ENCODE data around the gene MAP4K1.

Gene MAP4K1

GRCh38 chr19:38650172-38650775 lies 32.5 kb upstream of the MAP4K1 start:
- peak overlapping the region; percentile 91 for H3K27ac ChIP-seq (ENCODE audit: low read depth, low read length)
- H2AFZ ChIP-seq (ENCODE audit: low read length, unreplicated experiment): no peak overlapping the region
- H3K4me1 ChIP-seq (ENCODE audit: control insufficient read depth, insufficient read depth, low read length, unreplicated experiment): peaks cover 49% of the 10 kb centered on the region
- H3K27me3 ChIP-seq (ENCODE audit: insufficient read depth, low read length): no peaks in the 10 kb centered on the region
- H3K4me3 ChIP-seq (ENCODE audit: low read depth, low read length): peak overlapping the region; percentile 82
- H3K36me3 ChIP-seq (ENCODE audit: insufficient read depth, low read length): peaks cover 7% of the 10 kb centered on the region; the same call in 1 of the 2 replicates
- peaks cover 70% of the 10 kb centered on the region for H3K79me2 ChIP-seq (ENCODE audit: control insufficient read depth, insufficient read depth, low read length, unreplicated experiment)

GRCh38 chr19:38649305-38650171 lies 31.8 kb upstream of the MAP4K1 start:
- H3K27ac ChIP-seq (ENCODE audit: low read depth, low read length): peak overlapping the region; percentile 91
- H3K4me1 ChIP-seq (ENCODE audit: control insufficient read depth, insufficient read depth, low read length, unreplicated experiment): peaks cover 42% of the 10 kb centered on the region
- peaks cover 63% of the 10 kb centered on the region for H3K79me2 ChIP-seq (ENCODE audit: control insufficient read depth, insufficient read depth, low read length, unreplicated experiment)
- no peaks in the 10 kb centered on the region for H3K27me3 ChIP-seq (ENCODE audit: insufficient read depth, low read length)
- peaks cover 3% of the 10 kb centered on the region; the same call in 1 of the 2 replicates for H3K36me3 ChIP-seq (ENCODE audit: insufficient read depth, low read length)
- no peak overlapping the region for H2AFZ ChIP-seq (ENCODE audit: low read length, unreplicated experiment)
- peak overlapping the region; percentile 82 for H3K4me3 ChIP-seq (ENCODE audit: low read depth, low read length)

GRCh38 chr19:38648769-38649304 lies 31.1 kb upstream of the MAP4K1 start:
- Histone ChIP-seq H3K27ac (ENCODE audit: low read depth, low read length) (peak overlapping the region; percentile 91), H3K79me2 (ENCODE audit: control insufficient read depth, insufficient read depth, low read length, unreplicated experiment) (peaks cover 56% of the 10 kb centered on the region), H3K4me1 (ENCODE audit: control insufficient read depth, insufficient read depth, low read length, unreplicated experiment) (peaks cover 35% of the 10 kb centered on the region), H2AFZ (ENCODE audit: low read length, unreplicated experiment) (no peak overlapping the region), H3K4me3 (ENCODE audit: low read depth, low read length) (peak overlapping the region; percentile 82), H3K27me3 (ENCODE audit: insufficient read depth, low read length) (no peaks in the 10 kb centered on the region), H3K36me3 (ENCODE audit: insufficient read depth, low read length) (peaks cover 3% of the 10 kb centered on the region; the same call in 1 of the 2 replicates)

GRCh38 chr19:38647966-38648768 lies 30.4 kb upstream of the MAP4K1 start:
- peak overlapping the region; percentile 91 for H3K27ac ChIP-seq (ENCODE audit: low read depth, low read length)
- no peak overlapping the region for H2AFZ ChIP-seq (ENCODE audit: low read length, unreplicated experiment)

GRCh38 chr19:38647368-38647965 lies 29.7 kb upstream of the MAP4K1 start, which contains the start of gene ACTN4:
ACTN4 (plus strand) TSS chr19:38647649; CDS start chr19:38647746, 97 bp downstream.
- H2AFZ ChIP-seq (ENCODE audit: low read length, unreplicated experiment): peak within 1 kb of the TSS; percentile 68
- peak within 1 kb of the TSS; percentile 82 for H3K4me3 ChIP-seq (ENCODE audit: low read depth, low read length)
- peaks cover 42% of the 10 kb centered on the region for H3K79me2 ChIP-seq (ENCODE audit: control insufficient read depth, insufficient read depth, low read length, unreplicated experiment)
- peak within 1 kb of the TSS; percentile 91 for H3K27ac ChIP-seq (ENCODE audit: low read depth, low read length)
- peaks cover 3% of the 10 kb centered on the region; the same call in 1 of the 2 replicates for H3K36me3 ChIP-seq (ENCODE audit: insufficient read depth, low read length)
- H3K4me1 ChIP-seq (ENCODE audit: control insufficient read depth, insufficient read depth, low read length, unreplicated experiment): peaks cover 21% of the 10 kb centered on the region
- H3K27me3 ChIP-seq (ENCODE audit: insufficient read depth, low read length): no peaks in the 10 kb centered on the region

More at GRCh38 chr19:38647966-38648768, 30.4 kb upstream of the MAP4K1 start:
- H3K4me1 ChIP-seq (ENCODE audit: control insufficient read depth, insufficient read depth, low read length, unreplicated experiment): peaks cover 28% of the 10 kb centered on the region
- H3K79me2 ChIP-seq (ENCODE audit: control insufficient read depth, insufficient read depth, low read length, unreplicated experiment): peaks cover 49% of the 10 kb centered on the region
- H3K36me3 ChIP-seq (ENCODE audit: insufficient read depth, low read length): peaks cover 3% of the 10 kb centered on the region; the same call in 1 of the 2 replicates
- peak overlapping the region; percentile 82 for H3K4me3 ChIP-seq (ENCODE audit: low read depth, low read length)
- no peaks in the 10 kb centered on the region for H3K27me3 ChIP-seq (ENCODE audit: insufficient read depth, low read length)

- Histone ChIP-seq H3K36me3 (ENCODE audit: insufficient read depth, low read length) (peaks cover 3% of the 10 kb centered on the region; the same call in 1 of the 2 replicates), H3K27ac (ENCODE audit: low read depth, low read length) (no peak overlapping the region), H3K4me3 (ENCODE audit: low read depth, low read length) (no peak overlapping the region)
Observed at GRCh38 chr19:38644719-38645118, 27.0 kb upstream of the MAP4K1 start.

GRCh38 chr19:38642176-38642575 lies 24.4 kb upstream of the MAP4K1 start:
- no peak overlapping the region for H3K27ac ChIP-seq (ENCODE audit: low read depth, low read length)
- no peaks in the 10 kb centered on the region for H3K36me3 ChIP-seq (ENCODE audit: insufficient read depth, low read length)
- H3K27me3 ChIP-seq (ENCODE audit: insufficient read depth, low read length): no peaks in the 10 kb centered on the region
- H3K4me3 ChIP-seq (ENCODE audit: low read depth, low read length): no peak overlapping the region
- no peaks in the 10 kb centered on the region for H3K4me1 ChIP-seq (ENCODE audit: control insufficient read depth, insufficient read depth, low read length, unreplicated experiment)
- H3K79me2 ChIP-seq (ENCODE audit: control insufficient read depth, insufficient read depth, low read length, unreplicated experiment): no peaks in the 10 kb centered on the region
- no peak overlapping the region for H2AFZ ChIP-seq (ENCODE audit: low read length, unreplicated experiment)

More at GRCh38 chr19:38644719-38645118, 27.0 kb upstream of the MAP4K1 start:
- peaks cover 22% of the 10 kb centered on the region for H3K79me2 ChIP-seq (ENCODE audit: control insufficient read depth, insufficient read depth, low read length, unreplicated experiment)
- H2AFZ ChIP-seq (ENCODE audit: low read length, unreplicated experiment): no peak overlapping the region
- H3K27me3 ChIP-seq (ENCODE audit: insufficient read depth, low read length): no peaks in the 10 kb centered on the region
- H3K4me1 ChIP-seq (ENCODE audit: control insufficient read depth, insufficient read depth, low read length, unreplicated experiment): no peaks in the 10 kb centered on the region

- H3K27me3 ChIP-seq (ENCODE audit: insufficient read depth, low read length): no peaks in the 10 kb centered on the region
- H3K27ac ChIP-seq (ENCODE audit: low read depth, low read length): no peak overlapping the region
- H3K36me3 ChIP-seq (ENCODE audit: insufficient read depth, low read length): no peaks in the 10 kb centered on the region
- H2AFZ ChIP-seq (ENCODE audit: low read length, unreplicated experiment): no peak overlapping the region
- no peak overlapping the region for H3K4me3 ChIP-seq (ENCODE audit: low read depth, low read length)
- H3K79me2 ChIP-seq (ENCODE audit: control insufficient read depth, insufficient read depth, low read length, unreplicated experiment): no peaks in the 10 kb centered on the region
- H3K4me1 ChIP-seq (ENCODE audit: control insufficient read depth, insufficient read depth, low read length, unreplicated experiment): no peaks in the 10 kb centered on the region
Observed at GRCh38 chr19:38640368-38640767, 22.6 kb upstream of the MAP4K1 start.

- Histone ChIP-seq H3K79me2 (ENCODE audit: control insufficient read depth, insufficient read depth, low read length, unreplicated experiment) (no peaks in the 10 kb centered on the region), H3K27ac (ENCODE audit: low read depth, low read length) (no peak overlapping the region), H3K4me3 (ENCODE audit: low read depth, low read length) (no peak overlapping the region), H3K27me3 (ENCODE audit: insufficient read depth, low read length) (no peaks in the 10 kb centered on the region), H3K4me1 (ENCODE audit: control insufficient read depth, insufficient read depth, low read length, unreplicated experiment) (no peaks in the 10 kb centered on the region), H3K36me3 (ENCODE audit: insufficient read depth, low read length) (no peaks in the 10 kb centered on the region), H2AFZ (ENCODE audit: low read length, unreplicated experiment) (no peak overlapping the region)
Observed at GRCh38 chr19:38639679-38640078, 21.9 kb upstream of the MAP4K1 start.

- Histone ChIP-seq H3K4me3 (ENCODE audit: low read depth, low read length) (no peak overlapping the region), H3K27me3 (ENCODE audit: insufficient read depth, low read length) (no peaks in the 10 kb centered on the region), H3K27ac (ENCODE audit: low read depth, low read length) (no peak overlapping the region), H3K4me1 (ENCODE audit: control insufficient read depth, insufficient read depth, low read length, unreplicated experiment) (no peaks in the 10 kb centered on the region), H3K79me2 (ENCODE audit: control insufficient read depth, insufficient read depth, low read length, unreplicated experiment) (no peaks in the 10 kb centered on the region), H2AFZ (ENCODE audit: low read length, unreplicated experiment) (no peak overlapping the region), H3K36me3 (ENCODE audit: insufficient read depth, low read length) (no peaks in the 10 kb centered on the region)
Observed at GRCh38 chr19:38638461-38638860, 20.7 kb upstream of the MAP4K1 start.

All from ACC112 (cell line).